ENCODE results near the gene MED29.

DNA sequence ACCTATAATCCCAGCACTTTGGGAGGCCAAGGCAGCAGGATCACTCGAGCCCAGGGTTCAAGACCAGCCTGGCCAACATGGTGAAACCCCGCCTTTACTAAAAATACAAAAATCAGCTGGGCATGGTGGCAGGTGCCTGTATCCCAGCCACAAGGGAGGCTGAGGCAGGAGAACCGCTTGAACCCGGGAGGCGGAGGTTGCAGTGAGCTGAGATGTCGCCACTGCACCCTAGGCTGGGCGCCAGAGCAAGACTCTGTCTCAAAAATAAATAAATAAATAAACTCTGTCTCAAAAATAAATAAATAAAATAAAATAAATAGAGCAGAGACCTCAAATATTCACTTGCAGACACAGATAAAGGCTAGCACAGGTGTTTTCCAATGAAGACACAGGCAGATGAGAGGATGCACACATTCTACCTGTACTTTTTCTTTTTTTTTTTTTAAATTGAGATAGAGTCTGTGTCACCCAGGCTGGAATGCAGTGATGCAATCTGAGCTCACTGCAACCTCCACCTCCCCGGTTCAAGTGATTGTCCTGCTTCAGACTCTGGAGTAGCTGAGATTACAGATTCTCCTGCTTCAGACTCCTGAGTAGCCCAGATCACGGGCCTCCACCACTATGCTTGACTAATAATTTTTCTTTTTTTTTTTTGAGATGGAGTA, 47.2 kb downstream of the MED29 start:
- TF ChIP-seq, protein P1, sequence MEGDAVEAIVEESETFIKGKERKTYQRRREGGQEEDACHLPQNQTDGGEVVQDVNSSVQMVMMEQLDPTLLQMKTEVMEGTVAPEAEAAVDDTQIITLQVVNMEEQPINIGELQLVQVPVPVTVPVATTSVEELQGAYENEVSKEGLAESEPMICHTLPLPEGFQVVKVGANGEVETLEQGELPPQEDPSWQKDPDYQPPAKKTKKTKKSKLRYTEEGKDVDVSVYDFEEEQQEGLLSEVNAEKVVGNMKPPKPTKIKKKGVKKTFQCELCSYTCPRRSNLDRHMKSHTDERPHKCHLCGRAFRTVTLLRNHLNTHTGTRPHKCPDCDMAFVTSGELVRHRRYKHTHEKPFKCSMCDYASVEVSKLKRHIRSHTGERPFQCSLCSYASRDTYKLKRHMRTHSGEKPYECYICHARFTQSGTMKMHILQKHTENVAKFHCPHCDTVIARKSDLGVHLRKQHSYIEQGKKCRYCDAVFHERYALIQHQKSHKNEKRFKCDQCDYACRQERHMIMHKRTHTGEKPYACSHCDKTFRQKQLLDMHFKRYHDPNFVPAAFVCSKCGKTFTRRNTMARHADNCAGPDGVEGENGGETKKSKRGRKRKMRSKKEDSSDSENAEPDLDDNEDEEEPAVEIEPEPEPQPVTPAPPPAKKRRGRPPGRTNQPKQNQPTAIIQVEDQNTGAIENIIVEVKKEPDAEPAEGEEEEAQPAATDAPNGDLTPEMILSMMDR (IDR thresholded peaks at IDR 0.05 in 2 of 3, conservative IDR thresholded peaks at IDR 0.05 in 1 of 3; ENCODE audit: control insufficient read depth in 2 of 3, extremely low read depth in 1 of 3, insufficient read depth in 1 of 3, low read depth in 3 of 3, low read length in 3 of 3) = no peak
- no peak for TF ChIP-seq JUNB (IDR thresholded peaks at IDR 0.05)
- TF ChIP-seq EZH2 (IDR thresholded peaks at IDR 0.05; ENCODE audit: borderline replicate concordance, control insufficient read depth, low read depth, low read length) = no peak
- TF ChIP-seq, protein P2, sequence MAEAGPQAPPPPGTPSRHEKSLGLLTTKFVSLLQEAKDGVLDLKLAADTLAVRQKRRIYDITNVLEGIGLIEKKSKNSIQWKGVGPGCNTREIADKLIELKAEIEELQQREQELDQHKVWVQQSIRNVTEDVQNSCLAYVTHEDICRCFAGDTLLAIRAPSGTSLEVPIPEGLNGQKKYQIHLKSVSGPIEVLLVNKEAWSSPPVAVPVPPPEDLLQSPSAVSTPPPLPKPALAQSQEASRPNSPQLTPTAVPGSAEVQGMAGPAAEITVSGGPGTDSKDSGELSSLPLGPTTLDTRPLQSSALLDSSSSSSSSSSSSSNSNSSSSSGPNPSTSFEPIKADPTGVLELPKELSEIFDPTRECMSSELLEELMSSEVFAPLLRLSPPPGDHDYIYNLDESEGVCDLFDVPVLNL (IDR thresholded peaks at IDR 0.05; ENCODE audit: low read depth, low read length) = no peak
- no peak for TF ChIP-seq NRF1 (conservative IDR thresholded peaks at IDR 0.05; ENCODE audit: low read depth, low read length)

Measured in GM12878 (cell line).